Measurements from ENCODE around the gene DIAPH3. TPM values are rescaled to one million over a fixed set of nuclear protein-coding genes. Genes with fewer than 3 reads are reported as not detected.

DIAPH3 gene
- total RNA-seq, result 7.1 TPM

GRCh38 chr13:60163478-60164233, at the start of gene DIAPH3:
DIAPH3 (minus strand) TSS chr13:60163928; CDS start chr13:60163766, 162 bp downstream.

Small RNA genes lying within 50 kb of the gene (small RNA-seq; reads per million reads assigned to genes)
- gene RN7SL375P (ENCODE audit: low replicate concordance) (not detected), gene RNY4P28 (ENCODE audit: low replicate concordance) (not detected)

Other genes starting within 250 kb of the DIAPH3 start
- 49.9 TPM for gene TDRD3, start 233.3 kb upstream of the DIAPH3 start, total RNA-seq

All from metanephros (tissue), 2 donors.